ENCODE measurements around the gene PROK2. TPM values are rescaled to one million over a fixed set of nuclear protein-coding genes. Genes with fewer than 3 reads are reported as not detected.

The PROK2 gene
- total RNA-seq, 8 experiments from 2014 or later, result 0.16 to 0.62 (median 0.23) TPM; not detected in 3

DNA sequence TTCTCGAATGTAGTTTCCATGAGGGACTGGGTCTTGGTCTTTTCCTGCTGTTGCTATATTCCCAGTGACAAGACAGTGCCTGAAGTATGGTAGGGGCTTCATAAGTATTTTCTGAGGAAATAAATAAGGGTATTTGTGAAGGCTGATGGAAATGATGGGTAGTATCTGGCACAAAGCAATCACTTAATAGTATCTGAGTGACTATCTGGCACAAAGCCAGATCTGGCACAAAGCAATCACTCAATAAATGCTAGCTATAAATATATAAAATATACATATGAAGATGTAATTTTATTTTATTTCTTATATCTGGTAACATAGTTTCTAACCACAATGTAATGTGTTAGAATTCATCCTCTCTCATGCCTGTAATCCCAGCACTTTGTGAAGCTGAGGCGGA is 20.7 kb upstream of the PROK2 start:
- 47 to 100% (median 83%) methylated on average over 1 to 2 of the region's 2 CpGs; no CpG with 5 or more reads in 1 of the 10 experiments for WGBS, 10 experiments
- H3K27ac ChIP-seq, result no peak overlapping the region
- H3K4me1 ChIP-seq (replicated peaks in 1 of 2), result no peaks in the 10 kb centered on the region
- H3K4me3 ChIP-seq, result no peak overlapping the region
- in situ Hi-C loops (cut with MboI; ENCODE audit: low pct_unique_long_range_greater_than_20kb in 2 of 9, low sequenced_read_pairs in 9 of 9, unreplicated experiment in 9 of 9), result no loop called here
- ATAC-seq (replicated peaks in 6 of 8), result no peak

DNA sequence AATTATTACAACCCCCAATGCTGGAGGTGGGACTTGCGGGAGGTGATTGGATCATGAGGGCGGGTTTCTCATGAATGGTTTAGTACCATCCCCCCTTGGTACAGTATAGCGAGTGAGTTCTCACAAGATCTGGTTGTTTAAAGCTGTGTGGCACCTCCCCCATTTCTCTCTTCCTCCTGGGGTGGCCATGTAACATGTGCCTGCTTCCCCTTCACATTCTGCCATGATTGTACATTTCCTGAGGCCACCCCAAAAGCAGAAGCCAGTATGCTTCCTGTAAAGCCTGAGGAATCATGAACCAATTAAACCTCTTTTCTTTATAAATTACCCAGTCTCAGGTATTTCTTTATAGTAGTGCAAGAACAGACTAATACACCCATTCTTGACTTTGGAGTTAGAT is 20.3 kb upstream of the PROK2 start:
- ATAC-seq (replicated peaks in 6 of 8), result no peak
- 33 to 100% (median 40%) methylated on average over 1 to 2 of the region's 3 CpGs; no CpG with 5 or more reads in 5 of the 10 experiments for WGBS, 10 experiments
- Histone ChIP-seq H3K27ac (no peak overlapping the region), H3K4me1 (replicated peaks in 1 of 2) (no peaks in the 10 kb centered on the region), H3K4me3 (no peak overlapping the region)
- in situ Hi-C loops (cut with MboI; ENCODE audit: low pct_unique_long_range_greater_than_20kb in 2 of 9, low sequenced_read_pairs in 9 of 9, unreplicated experiment in 9 of 9), result no loop called here

DNA sequence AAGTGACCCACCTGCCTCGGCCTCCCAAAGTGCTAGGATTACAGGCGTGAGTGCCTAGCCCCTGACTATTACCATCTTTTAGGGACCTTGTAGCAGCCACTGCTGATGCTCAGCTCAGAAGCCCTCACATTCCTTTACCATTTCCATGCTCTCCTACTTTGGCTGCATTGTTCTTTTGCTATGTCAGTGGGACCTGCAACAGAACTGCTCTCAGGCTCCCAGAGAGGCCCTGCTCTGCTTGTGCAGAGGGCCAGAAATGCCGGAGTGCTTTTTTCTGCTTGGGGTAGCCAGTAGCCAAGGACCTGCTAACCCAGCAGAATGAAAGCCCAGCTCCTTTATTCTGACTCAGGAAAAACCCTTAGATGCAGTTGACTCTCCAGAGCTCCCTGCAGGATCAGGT is 18.3 kb upstream of the PROK2 start:
- ATAC-seq (replicated peaks in 6 of 8), result no peak
- no peak overlapping the region for H3K4me3 ChIP-seq

DNA sequence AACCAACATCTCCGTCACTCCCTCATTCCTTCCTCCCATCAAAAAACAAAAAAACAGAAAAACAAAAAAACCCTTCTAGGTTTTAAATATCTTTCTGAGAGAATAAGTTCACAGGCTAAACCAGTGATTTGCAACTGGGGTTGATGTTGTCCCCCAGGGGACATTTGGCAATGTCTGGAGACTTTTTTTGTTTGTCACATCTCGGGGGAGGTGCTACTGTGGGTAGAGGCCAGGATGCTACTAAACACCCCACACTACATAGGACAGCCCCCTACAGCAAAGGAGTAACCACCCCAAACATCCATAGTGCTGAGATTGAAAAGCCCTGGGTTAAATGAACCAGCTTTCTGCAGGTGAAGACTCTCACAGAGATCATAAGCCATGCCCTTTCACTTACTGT is 17.0 kb upstream of the PROK2 start:
- 40 to 100% (median 90%) methylated on average over 1 to 2 of the region's 2 CpGs; no CpG with 5 or more reads in 2 of the 10 experiments for WGBS, 10 experiments

More for the DNA sequence above, 18.3 kb upstream of the PROK2 start:
- Histone ChIP-seq H3K27ac (no peak overlapping the region), H3K4me1 (replicated peaks in 1 of 2) (no peaks in the 10 kb centered on the region)
- in situ Hi-C loops (cut with MboI; ENCODE audit: low pct_unique_long_range_greater_than_20kb in 2 of 9, low sequenced_read_pairs in 9 of 9, unreplicated experiment in 9 of 9), result no loop called here
- WGBS, 10 experiments, result 23 to 92% (median 80%) methylated on average over 1 to 3 of the region's 3 CpGs; no CpG with 5 or more reads in 3 of the 10 experiments

GRCh38 chr3:71800023-71800422 is 15.1 kb upstream of the PROK2 start:
- Histone ChIP-seq H3K4me1 (replicated peaks in 1 of 2) (no peaks in the 10 kb centered on the region), H3K27ac (no peak overlapping the region), H3K4me3 (no peak overlapping the region)
- WGBS, 10 experiments, result 0 to 41% (median 20%) methylated on average over 1 to 3 of the region's 3 CpGs
- no peak for ATAC-seq (replicated peaks in 6 of 8)
- in situ Hi-C loops (cut with MboI; ENCODE audit: low pct_unique_long_range_greater_than_20kb in 2 of 9, low sequenced_read_pairs in 9 of 9, unreplicated experiment in 9 of 9), result no loop called here

More for the DNA sequence above, 17.0 kb upstream of the PROK2 start:
- no peak for ATAC-seq (replicated peaks in 6 of 8)
- no peak overlapping the region for H3K4me3 ChIP-seq
- in situ Hi-C loops (cut with MboI; ENCODE audit: low pct_unique_long_range_greater_than_20kb in 2 of 9, low sequenced_read_pairs in 9 of 9, unreplicated experiment in 9 of 9), result no loop called here
- no peak overlapping the region for H3K27ac ChIP-seq
- no peaks in the 10 kb centered on the region for H3K4me1 ChIP-seq (replicated peaks in 1 of 2)

- in situ Hi-C loops (cut with MboI; ENCODE audit: low pct_unique_long_range_greater_than_20kb in 2 of 9, low sequenced_read_pairs in 9 of 9, unreplicated experiment in 9 of 9), result no loop called here
- H3K4me1 ChIP-seq (replicated peaks in 1 of 2), result no peaks in the 10 kb centered on the region
- no peak overlapping the region for H3K4me3 ChIP-seq
- 50 to 100% (median 83%) methylated on average over 1 to 6 of the region's 7 CpGs for WGBS, 10 experiments
- no peak overlapping the region for H3K27ac ChIP-seq
- ATAC-seq (replicated peaks in 6 of 8), result no peak
Observed at GRCh38 chr3:71797455-71797854, 12.5 kb upstream of the PROK2 start.

DNA sequence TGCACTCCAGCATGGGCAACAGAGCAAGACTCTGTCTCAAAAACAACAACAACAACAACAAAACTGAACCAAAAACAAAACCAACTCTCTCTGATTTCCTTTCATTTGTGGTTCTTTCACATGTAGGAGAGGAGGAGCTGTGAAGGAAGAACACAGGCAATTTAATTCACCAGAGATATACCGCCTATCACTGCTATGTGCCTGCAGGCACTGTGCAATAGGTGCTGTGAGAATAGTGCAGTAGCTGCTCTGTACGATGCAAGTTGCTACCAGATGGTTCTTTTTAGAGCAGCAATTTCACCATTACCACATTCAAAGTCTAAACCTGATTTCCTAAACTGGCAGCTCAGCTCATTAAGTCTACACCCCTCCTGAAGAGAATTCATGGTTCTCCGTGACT is 11.3 kb upstream of the PROK2 start:
- in situ Hi-C loops (cut with MboI; ENCODE audit: low pct_unique_long_range_greater_than_20kb in 2 of 9, low sequenced_read_pairs in 9 of 9, unreplicated experiment in 9 of 9), result no loop called here
- Histone ChIP-seq H3K4me3 (no peak overlapping the region), H3K27ac (no peak overlapping the region), H3K4me1 (replicated peaks in 1 of 2) (no peaks in the 10 kb centered on the region)
- no peak for ATAC-seq (replicated peaks in 6 of 8)
- 60 to 100% (median 86%) methylated on average over 1 to 3 of the region's 3 CpGs; no CpG with 5 or more reads in 3 of the 10 experiments for WGBS, 10 experiments

GRCh38 chr3:71791634-71792033 is 6.7 kb upstream of the PROK2 start:
- H3K4me1 ChIP-seq (replicated peaks in 1 of 2), result peaks cover 0 to 1% of the 10 kb centered on the region in 2 donors
- no peak overlapping the region for H3K4me3 ChIP-seq
- 0 to 100% (median 33%) methylated on average over 1 of the region's 1 CpG; no CpG with 5 or more reads in 3 of the 10 experiments for WGBS, 10 experiments
- no peak for ATAC-seq (replicated peaks in 6 of 8)
- H3K27ac ChIP-seq, result no peak overlapping the region
- in situ Hi-C loops (cut with MboI; ENCODE audit: low pct_unique_long_range_greater_than_20kb in 2 of 9, low sequenced_read_pairs in 9 of 9, unreplicated experiment in 9 of 9), result no loop called here

DNA sequence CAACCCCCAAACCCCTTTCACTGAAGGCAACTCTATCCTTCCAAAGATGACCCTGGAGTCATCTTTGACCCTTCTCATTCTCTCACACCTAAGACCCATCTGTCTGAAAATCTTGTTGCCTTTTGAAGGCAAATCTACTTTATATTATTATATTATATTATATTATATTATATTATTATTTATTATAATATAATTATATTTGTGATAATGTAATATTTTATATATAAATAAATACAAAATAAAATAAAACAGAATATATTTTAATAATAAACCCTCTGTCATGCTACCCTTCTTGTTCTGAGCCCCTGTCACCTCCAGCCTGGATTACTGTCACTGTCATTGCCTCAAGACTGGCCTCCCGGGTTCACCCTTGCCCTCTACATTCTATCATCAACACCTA is 5.0 kb upstream of the PROK2 start:
- Histone ChIP-seq H3K4me1 (replicated peaks in 1 of 2) (peaks cover 7 to 9% of the 10 kb centered on the region in 2 donors), H3K27ac (no peak overlapping the region), H3K4me3 (no peak overlapping the region)
- in situ Hi-C loops (cut with MboI; ENCODE audit: low pct_unique_long_range_greater_than_20kb in 2 of 9, low sequenced_read_pairs in 9 of 9, unreplicated experiment in 9 of 9), result no loop called here
- 50 to 100% (median 89%) methylated on average over 1 of the region's 1 CpG; no CpG with 5 or more reads in 3 of the 10 experiments for WGBS, 10 experiments
- ATAC-seq (replicated peaks in 6 of 8), result no peak

DNA sequence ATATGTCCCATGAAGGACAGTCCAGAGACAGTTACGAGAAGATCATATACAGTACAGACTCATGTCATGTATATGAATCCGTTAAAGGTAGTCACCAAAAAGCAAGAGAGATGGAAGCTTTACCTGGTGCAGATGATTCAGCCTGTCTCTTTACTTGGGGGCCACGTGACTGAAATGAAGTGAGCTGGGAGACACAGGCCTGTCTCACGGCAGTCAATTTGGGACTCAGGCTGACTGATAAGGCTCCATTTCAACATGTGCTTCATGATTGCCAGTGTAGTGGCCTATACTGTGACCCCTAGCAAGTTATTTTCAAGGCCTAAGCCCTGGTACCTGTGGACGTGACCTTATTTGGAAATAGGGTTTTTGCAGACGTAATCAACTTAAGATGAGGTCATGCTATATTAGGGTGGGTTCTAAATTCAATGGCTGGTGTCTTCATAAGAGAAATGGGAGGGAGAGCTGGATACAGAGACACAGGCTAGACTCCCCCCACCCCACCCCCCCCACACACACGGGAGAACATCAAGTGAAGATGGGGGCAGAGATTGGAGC is 3.0 kb upstream of the PROK2 start:
- no peak overlapping the region for H3K27ac ChIP-seq
- no peak overlapping the region for H3K4me3 ChIP-seq
- in situ Hi-C loops (cut with MboI; ENCODE audit: low pct_unique_long_range_greater_than_20kb in 2 of 9, low sequenced_read_pairs in 9 of 9, unreplicated experiment in 9 of 9), result no loop called here
- H3K4me1 ChIP-seq (replicated peaks in 1 of 2), result peaks cover 7 to 15% of the 10 kb centered on the region in 2 donors
- 69 to 100% (median 85%) methylated on average over 2 to 4 of the region's 7 CpGs; no CpG with 5 or more reads in 2 of the 10 experiments for WGBS, 10 experiments
- no peak for ATAC-seq (replicated peaks in 6 of 8)

GRCh38 chr3:71786551-71786950 is 1.6 kb upstream of the PROK2 start:
- no peak for ATAC-seq (replicated peaks in 6 of 8)
- H3K4me3 ChIP-seq, result no peak overlapping the region
- in situ Hi-C loops (cut with MboI; ENCODE audit: low pct_unique_long_range_greater_than_20kb in 2 of 9, low sequenced_read_pairs in 9 of 9, unreplicated experiment in 9 of 9), result no loop called here
- H3K27ac ChIP-seq, result no peak overlapping the region
- H3K4me1 ChIP-seq (replicated peaks in 1 of 2), result peaks cover 7 to 15% of the 10 kb centered on the region in 2 donors
- 7 to 45% (median 24%) methylated on average over 3 to 6 of the region's 6 CpGs for WGBS, 10 experiments

- no peak for ATAC-seq (replicated peaks in 6 of 8)
- in situ Hi-C loops (cut with MboI; ENCODE audit: low pct_unique_long_range_greater_than_20kb in 2 of 9, low sequenced_read_pairs in 9 of 9, unreplicated experiment in 9 of 9), result no loop called here
- Histone ChIP-seq H3K4me1 (replicated peaks in 1 of 2) (peaks cover 7 to 15% of the 10 kb centered on the region in 2 donors), H3K27ac (no peak overlapping the region), H3K4me3 (no peak overlapping the region)
- WGBS, 10 experiments, result 5 to 25% (median 9%) methylated on average over 3 to 8 of the region's 8 CpGs; no CpG with 5 or more reads in 2 of the 10 experiments
Observed at GRCh38 chr3:71786217-71786549, 1.2 kb upstream of the PROK2 start.

DNA sequence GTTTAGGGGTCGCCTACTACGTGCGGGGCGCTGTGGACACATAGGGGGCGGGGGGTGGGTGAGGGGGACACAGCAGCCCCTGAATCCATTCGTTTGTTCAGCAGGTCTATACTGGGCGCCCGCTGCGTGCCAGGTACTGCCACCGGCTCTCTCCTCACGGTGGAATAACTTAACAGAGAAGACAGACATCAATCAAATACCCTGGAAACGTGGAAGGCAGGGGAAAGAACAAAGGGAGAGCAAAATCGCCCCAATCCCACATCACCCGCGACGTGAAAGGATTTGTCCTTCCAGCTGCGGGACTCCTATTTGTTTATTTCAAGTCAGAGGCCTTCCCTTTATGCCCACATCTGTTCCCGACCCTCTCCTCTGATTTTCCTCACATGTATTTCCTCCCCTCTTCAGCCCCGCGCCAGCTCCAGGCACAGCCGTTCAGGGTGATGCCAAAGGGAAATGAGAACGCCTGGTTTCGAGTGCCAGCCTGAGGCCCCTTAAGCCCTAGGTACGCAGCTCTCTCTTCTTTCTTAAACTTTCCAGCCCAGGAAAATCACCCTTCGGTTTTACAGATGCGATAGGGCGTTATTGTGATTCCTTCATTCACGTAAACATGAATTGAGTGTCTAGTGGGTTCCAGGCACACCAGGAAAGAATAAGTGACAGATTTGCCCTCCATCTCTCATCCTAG is 726 bp upstream of the PROK2 start:
- H3K4me1 ChIP-seq (replicated peaks in 1 of 2), result peaks cover 7 to 15% of the 10 kb centered on the region in 2 donors
- peak overlapping the region; percentile 32 to 42 (median 42) for H3K4me3 ChIP-seq
- ATAC-seq (replicated peaks in 6 of 8), result peak in 6 of 8 experiments; percentile 7 to 45 (median 39)
- no peak overlapping the region for H3K27ac ChIP-seq
- in situ Hi-C loops (cut with MboI; ENCODE audit: low pct_unique_long_range_greater_than_20kb in 2 of 9, low sequenced_read_pairs in 9 of 9, unreplicated experiment in 9 of 9), result no loop called here
- WGBS, 10 experiments, result 0 to 63% (median 14%) methylated on average over 1 to 16 of the region's 28 CpGs

Measured in motor neuron (in vitro differentiated cells).